Stimulated activated CD4-positive, alpha-beta T cell treated with anti-CD3 and anti-CD28 coated beads, Interleukin-4, amount 100 ng/mL, for 4 hours (primary cell): ENCODE data around the gene MRPL57.
"Not testable (repeated sequence)": the region's sequence is repeated elsewhere in the genome, so short reads cannot be mapped to it uniquely, and the experiment has no call there.

Experiments
- DNase-seq, 2 experiments: peaks; one replicate each; pipeline ENCODE4 v3.0.0-alpha.2; 2020

The MRPL57 gene

DNA sequence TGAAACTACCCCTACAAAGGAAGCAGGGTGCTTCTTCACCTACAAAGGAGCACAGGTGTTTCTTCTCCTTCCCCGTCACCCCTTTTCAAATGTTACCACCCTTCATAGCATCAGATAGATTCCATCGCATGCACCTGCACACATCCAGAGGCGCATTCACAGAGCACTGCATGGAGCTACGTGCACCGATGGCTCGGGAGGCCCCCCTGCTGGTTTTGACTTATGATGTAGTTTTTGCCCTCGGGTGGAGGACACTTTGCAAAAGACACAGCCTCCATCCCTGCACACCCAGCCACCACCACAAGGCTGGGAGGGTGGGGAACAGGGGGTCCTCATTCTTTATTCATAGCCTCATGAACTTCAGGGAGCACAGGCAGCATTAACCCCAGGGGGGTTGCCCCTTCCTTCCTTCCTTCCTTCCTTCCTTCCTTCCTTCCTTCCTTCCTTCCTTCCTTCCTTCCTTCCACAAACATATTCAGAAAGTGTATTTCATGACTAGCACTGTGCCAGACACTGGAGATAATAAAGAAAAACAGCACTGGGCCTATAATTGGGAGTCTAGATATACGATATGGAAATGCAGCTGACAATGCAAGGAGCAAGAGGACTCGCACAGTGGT is 21.3 kb downstream of the MRPL57 start:
- DNase-seq: not testable (repeated sequence)

DNA sequence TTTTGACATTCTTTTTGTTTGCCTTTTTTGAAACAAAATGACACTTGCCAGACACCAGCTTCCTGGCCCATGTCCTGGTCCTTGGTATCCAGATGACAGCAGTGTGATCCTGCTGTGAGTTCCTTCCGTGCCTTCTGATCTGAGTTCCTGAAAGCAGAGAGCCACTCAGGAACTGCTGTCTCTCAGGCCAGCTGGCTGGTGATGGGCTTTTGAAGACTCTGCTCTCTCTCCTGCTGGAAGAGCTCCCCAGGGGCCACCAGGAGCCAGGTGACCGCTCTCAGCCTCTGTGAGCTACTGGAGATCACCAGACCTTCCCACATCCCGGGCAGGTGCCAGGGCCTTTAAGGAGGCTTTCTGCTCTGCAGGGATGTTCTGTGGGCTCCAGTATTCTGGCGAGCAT is 21.9 kb downstream of the MRPL57 start:
- not testable (repeated sequence) for DNase-seq

DNA sequence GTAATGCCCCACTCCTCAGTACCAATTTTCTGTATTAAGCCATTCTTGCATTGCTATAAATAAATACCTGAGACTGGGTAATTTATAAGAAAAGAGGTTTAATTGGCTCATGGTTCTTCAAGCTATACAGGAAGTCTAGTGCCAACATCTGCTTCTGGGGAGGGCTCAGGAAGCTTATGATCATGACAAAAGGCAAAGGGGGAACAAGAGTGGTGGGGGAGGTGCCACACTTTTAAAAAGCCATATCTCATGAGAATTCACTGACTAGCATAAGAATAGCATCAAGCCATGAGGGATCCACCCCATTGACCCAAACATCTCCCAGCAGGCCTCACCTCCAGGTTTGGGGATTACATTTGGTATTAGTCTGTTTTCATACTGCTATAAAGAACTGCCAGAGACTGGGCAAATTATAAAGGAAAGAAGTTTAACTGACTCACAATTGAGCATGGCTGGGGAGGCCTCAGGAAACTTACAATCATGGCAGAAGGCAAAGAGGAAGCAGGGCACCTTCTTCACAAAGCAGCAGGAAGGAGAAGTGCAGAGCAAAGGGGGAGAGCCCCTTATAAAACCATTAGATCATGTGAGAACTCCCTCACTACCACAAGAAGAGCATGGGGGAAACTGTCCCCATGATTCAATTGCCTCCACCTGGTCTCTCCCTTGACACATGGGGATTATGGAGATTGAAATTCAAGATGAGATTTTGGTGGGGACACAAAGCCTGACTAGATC is 25.2 kb downstream of the MRPL57 start:
- DNase-seq: not testable (repeated sequence)

- no peak for DNase-seq
These were observed 26.5 kb downstream of the MRPL57 start for GRCh38 chr13:21202767-21203531.

GRCh38 chr13:21208652-21209154 is 32.2 kb downstream of the MRPL57 start:
- DNase-seq: no peak

DNA sequence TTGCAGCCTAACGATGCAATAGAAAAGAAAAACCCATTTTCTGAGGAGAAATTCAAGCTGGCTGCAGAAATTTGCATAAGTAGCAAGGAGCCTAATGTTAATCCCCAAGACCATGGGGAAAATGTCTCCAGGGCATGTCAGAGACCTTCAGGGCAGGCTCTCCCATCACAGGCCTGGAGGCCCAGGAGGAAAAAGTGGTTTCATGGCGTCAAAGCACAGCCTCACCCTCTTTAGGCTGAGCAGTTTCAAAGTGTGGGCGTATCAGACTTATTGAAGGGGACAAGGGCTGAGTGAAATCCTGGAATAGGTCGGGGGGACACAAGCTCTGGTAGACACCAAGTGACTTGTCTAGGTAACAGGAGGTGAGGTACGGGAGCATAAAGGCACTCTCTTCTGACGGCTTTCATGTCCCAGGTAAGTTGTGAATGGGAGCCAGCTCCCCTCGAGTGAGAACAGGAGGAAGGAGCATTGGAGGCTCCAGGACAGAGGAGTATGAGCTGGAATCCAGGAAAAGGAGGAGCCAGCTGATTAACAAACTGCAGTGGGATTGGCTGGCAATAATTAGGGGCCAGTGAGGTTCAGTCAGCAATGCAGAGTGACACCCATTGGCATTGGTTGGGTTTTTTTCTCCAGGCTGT is 35.8 kb downstream of the MRPL57 start:
- DNase-seq: no peak

- not testable (repeated sequence) for DNase-seq
These were observed 39.0 kb downstream of the MRPL57 start for GRCh38 chr13:21215419-21215818.

DNA sequence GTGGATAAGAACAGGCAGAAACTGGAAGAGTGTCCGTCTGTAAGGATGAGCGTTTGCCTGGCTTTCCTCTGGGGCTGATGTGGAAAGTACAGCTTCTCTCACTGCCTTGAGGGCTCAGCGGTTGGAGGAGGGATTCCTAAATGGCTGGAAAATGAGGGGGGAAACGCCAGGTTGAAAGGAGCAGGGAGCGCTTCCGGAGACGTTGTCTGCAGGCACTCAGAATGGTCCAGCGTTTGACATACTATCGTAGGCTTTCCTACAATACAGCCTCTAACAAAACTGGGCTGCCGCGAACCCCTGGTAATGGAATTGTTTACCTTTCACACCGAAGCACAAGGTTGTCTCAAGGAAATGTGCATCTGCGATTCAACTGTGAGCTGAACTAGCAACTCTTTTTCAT is 39.9 kb downstream of the MRPL57 start:
- no peak for DNase-seq

DNA sequence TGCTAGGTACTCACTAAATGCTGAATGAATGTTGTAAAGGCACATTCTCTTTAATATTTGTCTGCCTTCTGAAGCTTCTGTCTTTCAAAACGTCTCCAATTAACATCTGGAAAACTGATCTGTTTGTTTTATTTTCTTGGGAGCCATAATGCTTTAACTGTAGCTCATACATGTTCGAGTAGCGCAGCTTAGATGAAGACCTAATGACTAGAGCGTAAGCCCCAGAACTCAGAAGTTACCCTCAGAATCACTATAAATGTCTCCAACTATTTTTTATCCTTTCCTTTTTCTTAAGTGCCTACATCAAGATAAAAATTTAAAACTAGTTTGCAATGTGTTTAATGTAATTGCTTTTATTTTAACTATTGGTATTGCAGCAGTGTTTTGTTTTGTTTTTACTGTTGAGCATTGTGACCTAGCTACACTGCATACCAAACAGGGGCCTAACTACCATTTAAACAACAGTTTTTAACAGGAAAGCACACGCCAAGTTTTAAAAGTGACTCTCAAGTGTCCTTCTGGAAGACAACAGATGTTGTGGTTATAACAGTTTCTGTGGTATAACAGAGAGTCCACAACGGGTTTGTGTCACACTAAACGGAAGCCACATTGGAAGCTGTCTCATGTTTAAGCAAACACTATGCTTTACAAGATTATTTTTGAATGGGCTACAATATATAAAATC is 42.0 kb downstream of the MRPL57 start:
- DNase-seq: no peak

- no peak for DNase-seq
These were observed 42.6 kb downstream of the MRPL57 start for GRCh38 chr13:21219036-21219381.

- not testable (repeated sequence) for DNase-seq
These were observed 43.3 kb downstream of the MRPL57 start for GRCh38 chr13:21219716-21220115.

DNA sequence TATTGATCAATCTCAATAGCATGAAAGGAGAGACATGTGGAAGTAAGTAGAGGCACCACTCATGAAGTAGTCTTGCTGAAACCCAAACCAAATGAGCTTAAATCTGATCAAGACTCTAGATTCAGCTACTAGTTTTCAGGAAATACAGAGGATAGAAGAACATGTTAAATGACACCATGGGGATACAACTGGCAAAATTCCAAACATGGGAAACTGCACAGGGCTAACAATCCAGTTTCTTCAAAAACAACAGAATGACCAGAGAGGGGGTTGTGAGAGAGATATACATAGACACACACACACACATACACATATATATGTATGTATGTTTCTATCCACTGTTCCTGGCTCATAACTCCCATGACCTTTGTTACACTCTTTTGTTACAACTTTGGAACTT is 44.8 kb downstream of the MRPL57 start:
- no peak for DNase-seq

GRCh38 chr13:21225082-21225481 is 48.6 kb downstream of the MRPL57 start:
- DNase-seq: no peak

DNA sequence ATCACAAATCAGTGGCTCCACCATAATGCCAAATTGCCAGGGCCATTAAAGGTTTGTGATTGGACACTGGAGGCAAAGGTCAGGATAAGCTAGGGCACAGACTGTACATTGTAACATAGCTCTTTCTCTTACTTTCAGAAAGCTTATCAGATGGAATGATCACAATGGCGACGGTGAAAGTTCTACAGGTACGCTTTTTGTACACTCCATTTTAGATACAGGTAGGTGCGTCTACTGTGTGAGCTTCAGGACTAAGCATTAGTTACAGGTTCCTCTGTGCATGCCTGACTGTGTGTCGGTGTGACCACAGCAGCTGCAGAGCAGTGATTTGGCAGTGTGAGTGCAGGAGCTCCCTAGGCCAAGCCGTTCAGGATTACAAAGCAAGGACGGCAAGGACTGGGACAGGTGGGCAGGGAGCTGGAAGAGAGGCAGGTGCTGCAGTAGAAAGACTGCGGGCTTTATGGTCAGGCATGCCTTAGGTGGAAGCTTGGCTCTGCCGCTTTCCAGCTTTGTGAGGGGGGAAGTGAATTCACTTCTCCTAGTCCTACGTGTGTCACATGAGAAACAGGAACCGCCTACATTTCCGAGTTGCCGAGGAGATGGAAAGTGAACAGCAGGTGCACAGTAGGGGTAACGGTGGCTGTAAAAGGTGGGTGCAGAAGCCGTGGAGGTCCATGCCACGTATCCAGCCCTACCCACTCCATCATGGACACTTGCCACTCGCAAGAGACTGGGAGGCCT is 49.6 kb downstream of the MRPL57 start:
- no peak for DNase-seq

GRCh38 chr13:21227917-21228316 is 51.5 kb downstream of the MRPL57 start:
- no peak for DNase-seq
